ENCODE measurements around the gene OR2H2.

Gene OR2H2

GRCh38 chr6:29631209-29631810 is 46.4 kb downstream of the OR2H2 start:
- DNase-seq = no peak

GRCh38 chr6:29631860-29632731 is 47.2 kb downstream of the OR2H2 start:
- peak; percentile 56 for DNase-seq

GRCh38 chr6:29632789-29633533 is 48.0 kb downstream of the OR2H2 start, which contains the start of gene GABBR1:
Gene GABBR1 (minus strand): TSS chr6:29633183. CDS start chr6:29632385, 798 bp downstream.
- peak; percentile 74 for DNase-seq

- DNase-seq = no peak
These were observed 48.6 kb downstream of the OR2H2 start for GRCh38 chr6:29633534-29633905.

GRCh38 chr6:29637247-29637646 is 52.3 kb downstream of the OR2H2 start:
- no peak for DNase-seq
